Aorta (tissue), 5 donors: ENCODE data around the gene DLGAP3. TPM values are rescaled to one million over a fixed set of nuclear protein-coding genes. Genes with fewer than 3 reads are reported as not detected.

ENCODE experiments used
- ATAC-seq: fragments of 200-7000 bp; cut with Tn5 transposase; one replicate; pipeline ENCODE4 v1.9.1; 2022; ENCODE audit warnings: moderate library complexity; ENCODE audit not compliant: low FRiP score
- DNase-seq, 2 donors: peaks; one replicate each; pipeline ENCODE4 v3.0.0-alpha.2; 2020
- H3K27ac ChIP-seq, 2 donors: one replicate each; pipeline ENCODE4 v1.5.1; 2013; ENCODE audit warnings: low read length in 2 of 2, mild to moderate bottlenecking in 2 of 2, moderate library complexity in 2 of 2, control low read depth in 1 of 2, inconsistent platforms in 1 of 2, low read depth in 1 of 2
- H3K27me3 ChIP-seq, 2 donors: one replicate each; pipeline ENCODE4 v1.6.1; 2013; ENCODE audit warnings: control low read depth in 1 of 2, low read length in 1 of 2, mild to moderate bottlenecking in 1 of 2, moderate library complexity in 1 of 2; ENCODE audit not compliant: insufficient read depth in 2 of 2, control insufficient read depth in 1 of 2
- H3K36me3 ChIP-seq, 2 donors: one replicate each; pipeline ENCODE4 v1.6.1; 2013; ENCODE audit warnings: control low read depth in 1 of 2, low read length in 1 of 2, mild to moderate bottlenecking in 1 of 2; ENCODE audit not compliant: insufficient read depth in 2 of 2, control insufficient read depth in 1 of 2
- H3K4me1 ChIP-seq, 2 donors: one replicate each; pipeline ENCODE4 v1.6.1; 2013; ENCODE audit warnings: low read length in 2 of 2, control low read depth in 1 of 2, mild to moderate bottlenecking in 1 of 2, moderate library complexity in 1 of 2; ENCODE audit not compliant: insufficient read depth in 2 of 2, control insufficient read depth in 1 of 2
- H3K4me3 ChIP-seq, 2 donors: one replicate each; pipeline ENCODE4 v1.5.1; 2013; ENCODE audit warnings: low read length in 2 of 2, control low read depth in 1 of 2, mild to moderate bottlenecking in 1 of 2
- H3K9me3 ChIP-seq: one replicate; pipeline ENCODE4 v1.6.1; 2013; ENCODE audit warnings: mild to moderate bottlenecking, low read length; ENCODE audit not compliant: control insufficient read depth
- WGBS, 2 donors: extraction: QIAGEN DNeasy Blood & Tissue Kit; methylation state at CpG; one replicate each; pipeline ENCODE4 v1.1.7; 2013; 5-methylcytosine and 5-hydroxymethylcytosine counted together
- intact Hi-C, 2 donors: fragments of 100-400 bp; cut with DNase I; formaldehyde crosslinking; loops; one replicate each; pipeline versions ENCODE4 v1.14.2 to v1.15.0; 2022
- polyA plus RNA-seq, 2 donors: library from polyadenylated mRNA; stranded (reverse); fragments of 200-250 nt; gene quantifications; one replicate each; pipeline ENCODE4 v1.2.3, GENCODE V29; 2013
- total RNA-seq, 2 donors: library from RNA; stranded (reverse); fragmentation: NEBNext Ultra II Directional; extraction: Animal tissue kit (Norgen Biotek cat#: 25700); gene quantifications; one replicate each; pipeline ENCODE4 v1.2.1, GENCODE V29; 2021
- donor health status: healthy with polysubstance abuse.
- donor health status: Bipolar disorder and iron deficiency.
- donor health status: DM: no; HTN: no; CAD: no.
- donor health status: DM: no; HTN: no; CAD: no.
- donor health status: DM: yes; HTN: yes; CAD: no.

DLGAP3 gene
- total and polyA plus RNA-seq, 4 donors = 0.10 to 0.36 (median 0.19) TPM; not detected in 1

GRCh38 chr1:34885405-34886247 is 43.8 kb downstream of the DLGAP3 start:
- Histone ChIP-seq H3K27me3 (no peaks in the 10 kb centered on the region), H3K27ac (no peak overlapping the region), H3K4me3 (no peak overlapping the region), H3K9me3 (peaks cover 8% of the 10 kb centered on the region), H3K36me3 (no peaks in the 10 kb centered on the region), H3K4me1 (no peaks in the 10 kb centered on the region)
- WGBS, 2 donors = 3% methylated on average over 76 to 80 of the region's 80 CpGs
- DNase-seq (peak; percentile 59 to 85), ATAC-seq (peak; percentile 55)
- intact Hi-C loops = no loop called here

GRCh38 chr1:34884961-34885360 is 44.5 kb downstream of the DLGAP3 start:
- Histone ChIP-seq H3K4me3 (no peak overlapping the region), H3K36me3 (no peaks in the 10 kb centered on the region), H3K4me1 (no peaks in the 10 kb centered on the region), H3K27ac (no peak overlapping the region), H3K9me3 (peaks cover 5% of the 10 kb centered on the region), H3K27me3 (no peaks in the 10 kb centered on the region)
- ATAC-seq (no peak), DNase-seq (no peak)
- intact Hi-C loops = no loop called here
- WGBS, 2 donors = 38 to 39% methylated on average over 19 of the region's 19 CpGs

DNA sequence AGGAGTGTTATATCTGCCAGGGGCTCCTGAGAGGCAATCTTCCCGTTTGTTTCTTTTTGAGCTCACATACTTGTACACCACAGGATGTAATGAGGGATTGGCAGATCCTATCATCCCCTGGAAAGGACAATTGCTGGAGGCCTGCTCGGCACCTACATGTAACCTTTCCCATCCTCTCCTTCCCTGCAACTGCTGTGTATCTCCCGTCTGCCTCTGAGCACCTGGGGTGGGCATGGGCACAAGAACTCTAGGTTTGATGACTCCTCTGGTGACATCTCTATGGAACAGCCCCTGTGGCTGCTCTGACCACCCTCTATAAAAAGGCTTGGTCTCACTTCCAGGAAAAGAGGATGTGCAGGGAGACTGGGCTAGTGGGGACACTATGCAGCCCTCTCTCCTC is 44.9 kb downstream of the DLGAP3 start:
- H3K27ac ChIP-seq = no peak overlapping the region
- H3K9me3 ChIP-seq = peaks cover 3% of the 10 kb centered on the region
- H3K36me3 ChIP-seq = no peaks in the 10 kb centered on the region
- DNase-seq (no peak), ATAC-seq (no peak)
- 68 to 77% methylated on average over 3 of the region's 3 CpGs for WGBS, 2 donors
- intact Hi-C loops = no loop called here
- no peaks in the 10 kb centered on the region for H3K4me1 ChIP-seq
- H3K27me3 ChIP-seq = no peaks in the 10 kb centered on the region
- no peak overlapping the region for H3K4me3 ChIP-seq

GRCh38 chr1:34879230-34879629 is 50.2 kb downstream of the DLGAP3 start:
- H3K36me3 ChIP-seq = no peaks in the 10 kb centered on the region
- peaks cover 4% of the 10 kb centered on the region for H3K9me3 ChIP-seq
- ATAC-seq (no peak), DNase-seq (no peak)
- no peaks in the 10 kb centered on the region for H3K27me3 ChIP-seq
- intact Hi-C loops = no loop called here
- no peak overlapping the region for H3K27ac ChIP-seq
- H3K4me3 ChIP-seq = no peak overlapping the region
- H3K4me1 ChIP-seq = no peaks in the 10 kb centered on the region
- WGBS, 2 donors = 75 to 82% methylated on average over 9 of the region's 9 CpGs

- Histone ChIP-seq H3K4me1 (no peaks in the 10 kb centered on the region), H3K9me3 (peaks cover 4% of the 10 kb centered on the region), H3K27ac (no peak overlapping the region), H3K4me3 (no peak overlapping the region), H3K36me3 (no peaks in the 10 kb centered on the region), H3K27me3 (no peaks in the 10 kb centered on the region)
- 78 to 95% methylated on average over 7 of the region's 7 CpGs for WGBS, 2 donors
- DNase-seq (no peak), ATAC-seq (no peak)
- intact Hi-C loops = no loop called here
Measured at GRCh38 chr1:34876406-34876805, 53.0 kb downstream of the DLGAP3 start.

DNA sequence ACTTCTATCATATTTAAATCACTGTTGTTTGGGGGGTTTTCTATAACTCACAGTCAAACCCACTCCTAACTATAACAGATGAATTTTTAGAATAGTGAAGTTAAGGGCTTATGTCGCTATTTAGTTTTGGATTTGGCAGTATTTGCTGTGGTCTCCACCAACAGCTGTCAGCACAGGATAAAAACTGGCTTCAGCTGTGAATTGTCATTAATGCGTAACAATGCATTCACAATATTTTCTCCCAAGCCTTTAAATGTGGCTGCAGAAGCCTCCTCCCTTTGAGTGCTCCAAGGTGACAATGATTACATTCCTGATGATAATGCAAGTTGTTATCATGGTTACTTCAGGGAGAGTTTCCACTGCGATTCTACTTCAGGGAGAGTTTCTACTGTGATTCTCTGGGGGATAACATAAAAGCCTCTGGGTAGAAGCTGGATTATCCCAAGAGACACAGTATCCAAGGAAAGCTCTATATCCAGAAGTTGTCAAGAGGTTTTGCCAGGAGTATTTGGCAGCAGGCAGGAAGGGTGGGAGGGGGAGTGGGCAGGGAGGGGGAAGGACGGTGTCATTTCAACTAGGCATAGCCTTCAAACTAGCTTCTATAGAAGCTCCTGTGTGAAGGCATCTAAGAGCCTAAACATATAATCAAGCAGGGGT is 55.0 kb downstream of the DLGAP3 start:
- Histone ChIP-seq H3K27me3 (no peaks in the 10 kb centered on the region), H3K36me3 (no peaks in the 10 kb centered on the region), H3K9me3 (peaks cover 1% of the 10 kb centered on the region), H3K27ac (no peak overlapping the region), H3K4me3 (no peak overlapping the region), H3K4me1 (no peaks in the 10 kb centered on the region)
- DNase-seq = no peak
- intact Hi-C loops = no loop called here
- WGBS, 2 donors = 16 to 19% methylated on average over 4 of the region's 4 CpGs
- no peak for ATAC-seq

GRCh38 chr1:34872133-34872503 is 57.3 kb downstream of the DLGAP3 start:
- Histone ChIP-seq H3K27ac (no peak overlapping the region), H3K9me3 (peaks cover under 1% of the 10 kb centered on the region), H3K27me3 (no peaks in the 10 kb centered on the region), H3K4me3 (no peak overlapping the region), H3K36me3 (no peaks in the 10 kb centered on the region), H3K4me1 (no peaks in the 10 kb centered on the region)
- intact Hi-C loops = no loop called here
- ATAC-seq (no peak), DNase-seq (no peak)
- WGBS, 2 donors = 82 to 84% methylated on average over 4 of the region's 4 CpGs

GRCh38 chr1:34871443-34872132 is 57.9 kb downstream of the DLGAP3 start:
- 77 to 81% methylated on average over 17 of the region's 17 CpGs for WGBS, 2 donors
- no peaks in the 10 kb centered on the region for H3K27me3 ChIP-seq
- H3K4me1 ChIP-seq = no peaks in the 10 kb centered on the region
- H3K4me3 ChIP-seq = no peak overlapping the region
- intact Hi-C loops = no loop called here
- ATAC-seq = no peak
- H3K9me3 ChIP-seq = no peaks in the 10 kb centered on the region
- H3K27ac ChIP-seq = no peak overlapping the region
- no peak for DNase-seq
- no peaks in the 10 kb centered on the region for H3K36me3 ChIP-seq
